Ishikawa (cell line): ENCODE measurements around the gene MAP7.

Experiments
- CREB1 ChIP-seq: IDR thresholded peaks from 2 replicates; pipeline ENCODE4 v1.6.1; 2012; ENCODE audit warnings: low read depth
- EP300 ChIP-seq: IDR thresholded peaks from 2 replicates; pipeline ENCODE4 v1.6.1; 2012; ENCODE audit warnings: borderline replicate concordance
- FOXM1 ChIP-seq: IDR thresholded peaks from 2 replicates; pipeline ENCODE4 v1.6.1; 2012; ENCODE audit warnings: low read depth, borderline replicate concordance
- RAD21 ChIP-seq: IDR thresholded peaks from 2 replicates; pipeline ENCODE4 v1.6.1; 2012; ENCODE audit warnings: low read depth
- TAF1 ChIP-seq: IDR thresholded peaks from 2 replicates; pipeline ENCODE4 v1.6.1; 2012; ENCODE audit warnings: low read depth, mild to moderate bottlenecking
- TCF12 ChIP-seq: IDR thresholded peaks from 2 replicates; pipeline ENCODE4 v1.6.1; 2012; ENCODE audit warnings: low read depth
- TF ChIP-seq, protein P1 (sequence below): IDR thresholded peaks from 2 replicates; pipeline ENCODE4 v1.6.1; 2012; ENCODE audit warnings: low read depth, mild to moderate bottlenecking

GRCh38 chr6:136532030-136532429 is 18.2 kb downstream of the MAP7 start:
- TF ChIP-seq EP300: no peak
- TF ChIP-seq, protein P1, sequence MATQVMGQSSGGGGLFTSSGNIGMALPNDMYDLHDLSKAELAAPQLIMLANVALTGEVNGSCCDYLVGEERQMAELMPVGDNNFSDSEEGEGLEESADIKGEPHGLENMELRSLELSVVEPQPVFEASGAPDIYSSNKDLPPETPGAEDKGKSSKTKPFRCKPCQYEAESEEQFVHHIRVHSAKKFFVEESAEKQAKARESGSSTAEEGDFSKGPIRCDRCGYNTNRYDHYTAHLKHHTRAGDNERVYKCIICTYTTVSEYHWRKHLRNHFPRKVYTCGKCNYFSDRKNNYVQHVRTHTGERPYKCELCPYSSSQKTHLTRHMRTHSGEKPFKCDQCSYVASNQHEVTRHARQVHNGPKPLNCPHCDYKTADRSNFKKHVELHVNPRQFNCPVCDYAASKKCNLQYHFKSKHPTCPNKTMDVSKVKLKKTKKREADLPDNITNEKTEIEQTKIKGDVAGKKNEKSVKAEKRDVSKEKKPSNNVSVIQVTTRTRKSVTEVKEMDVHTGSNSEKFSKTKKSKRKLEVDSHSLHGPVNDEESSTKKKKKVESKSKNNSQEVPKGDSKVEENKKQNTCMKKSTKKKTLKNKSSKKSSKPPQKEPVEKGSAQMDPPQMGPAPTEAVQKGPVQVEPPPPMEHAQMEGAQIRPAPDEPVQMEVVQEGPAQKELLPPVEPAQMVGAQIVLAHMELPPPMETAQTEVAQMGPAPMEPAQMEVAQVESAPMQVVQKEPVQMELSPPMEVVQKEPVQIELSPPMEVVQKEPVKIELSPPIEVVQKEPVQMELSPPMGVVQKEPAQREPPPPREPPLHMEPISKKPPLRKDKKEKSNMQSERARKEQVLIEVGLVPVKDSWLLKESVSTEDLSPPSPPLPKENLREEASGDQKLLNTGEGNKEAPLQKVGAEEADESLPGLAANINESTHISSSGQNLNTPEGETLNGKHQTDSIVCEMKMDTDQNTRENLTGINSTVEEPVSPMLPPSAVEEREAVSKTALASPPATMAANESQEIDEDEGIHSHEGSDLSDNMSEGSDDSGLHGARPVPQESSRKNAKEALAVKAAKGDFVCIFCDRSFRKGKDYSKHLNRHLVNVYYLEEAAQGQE: no peak
- no peak for TF ChIP-seq TAF1
- TF ChIP-seq FOXM1: no peak
- TF ChIP-seq TCF12: no peak
- TF ChIP-seq CREB1: no peak
- no peak for TF ChIP-seq RAD21
